Measurements from ENCODE around the gene PGBD2. TPM values are rescaled to one million over a fixed set of nuclear protein-coding genes. Genes with fewer than 3 reads are reported as not detected.
"Not testable (repeated sequence)": the region's sequence is repeated elsewhere in the genome, so short reads cannot be mapped to it uniquely, and the experiment has no call there.

PGBD2 gene
- total and polyA plus RNA-seq, 8 donors, result 2.2 to 7.5 (median 4.2) TPM

- ATAC-seq (peak; percentile 67 to 88 (median 87)), DNase-seq (peak in 2 of 6 donors; percentile 30 to 47), FAIRE-seq (no peak)
- TF ChIP-seq, protein P1, sequence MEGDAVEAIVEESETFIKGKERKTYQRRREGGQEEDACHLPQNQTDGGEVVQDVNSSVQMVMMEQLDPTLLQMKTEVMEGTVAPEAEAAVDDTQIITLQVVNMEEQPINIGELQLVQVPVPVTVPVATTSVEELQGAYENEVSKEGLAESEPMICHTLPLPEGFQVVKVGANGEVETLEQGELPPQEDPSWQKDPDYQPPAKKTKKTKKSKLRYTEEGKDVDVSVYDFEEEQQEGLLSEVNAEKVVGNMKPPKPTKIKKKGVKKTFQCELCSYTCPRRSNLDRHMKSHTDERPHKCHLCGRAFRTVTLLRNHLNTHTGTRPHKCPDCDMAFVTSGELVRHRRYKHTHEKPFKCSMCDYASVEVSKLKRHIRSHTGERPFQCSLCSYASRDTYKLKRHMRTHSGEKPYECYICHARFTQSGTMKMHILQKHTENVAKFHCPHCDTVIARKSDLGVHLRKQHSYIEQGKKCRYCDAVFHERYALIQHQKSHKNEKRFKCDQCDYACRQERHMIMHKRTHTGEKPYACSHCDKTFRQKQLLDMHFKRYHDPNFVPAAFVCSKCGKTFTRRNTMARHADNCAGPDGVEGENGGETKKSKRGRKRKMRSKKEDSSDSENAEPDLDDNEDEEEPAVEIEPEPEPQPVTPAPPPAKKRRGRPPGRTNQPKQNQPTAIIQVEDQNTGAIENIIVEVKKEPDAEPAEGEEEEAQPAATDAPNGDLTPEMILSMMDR (IDR thresholded peaks at IDR 0.05), result peak; percentile 15 to 48 (median 40)
- Histone ChIP-seq H3K9me3 (no peaks in the 10 kb centered on the region), H3K27ac (no peak overlapping the region), H3K4me1 (peaks cover 0 to 8% (median 0%) of the 10 kb centered on the region in 3 donors), H3K27me3 (no peaks in the 10 kb centered on the region), H3K36me3 (no peaks in the 10 kb centered on the region), H3K4me3 (no peak overlapping the region)
- 62 to 64% methylated on average over 10 of the region's 10 CpGs for WGBS, 2 donors
- intact Hi-C loops (cut with DNase I), result no loop called here
Observed at GRCh38 chr1:248924696-248925532, 18.9 kb downstream of the PGBD2 start.

- H3K4me1 ChIP-seq; H3K27ac ChIP-seq; H3K4me3 ChIP-seq; H3K36me3 ChIP-seq; H3K27me3 ChIP-seq; H3K9me3 ChIP-seq; intact Hi-C loops (cut with DNase I); ATAC-seq; DNase-seq; FAIRE-seq: not testable (repeated sequence)
- WGBS, 2 donors, result 67 to 87% methylated on average over 4 of the region's 4 CpGs
Observed at GRCh38 chr1:248925859-248926258, 19.8 kb downstream of the PGBD2 start.

GRCh38 chr1:248926401-248927182, 20.6 kb downstream of the PGBD2 start:
- peaks cover 0 to 8% (median 0%) of the 10 kb centered on the region in 3 donors for H3K4me1 ChIP-seq
- TF ChIP-seq, protein P1 (IDR thresholded peaks at IDR 0.05), result no peak
- ATAC-seq, result no peak
- H3K4me3 ChIP-seq, result no peak overlapping the region
- no peaks in the 10 kb centered on the region for H3K36me3 ChIP-seq
- H3K27ac ChIP-seq, result no peak overlapping the region
- intact Hi-C loops (cut with DNase I), result no loop called here
- DNase-seq, result no peak
- no peak for FAIRE-seq
- no peaks in the 10 kb centered on the region for H3K9me3 ChIP-seq
- WGBS, 2 donors, result 61 to 79% methylated on average over 7 of the region's 7 CpGs
- no peaks in the 10 kb centered on the region for H3K27me3 ChIP-seq

- 64 to 76% methylated on average over 3 of the region's 3 CpGs for WGBS, 2 donors
- intact Hi-C loops (cut with DNase I); H3K36me3 ChIP-seq; FAIRE-seq; H3K9me3 ChIP-seq; H3K27me3 ChIP-seq; DNase-seq; H3K4me3 ChIP-seq; ATAC-seq; H3K4me1 ChIP-seq: not testable (repeated sequence)
- H3K27ac ChIP-seq, result peak overlapping the region in 2 of 4 donors; percentile 15 to 41
Observed at GRCh38 chr1:248927283-248927682, 21.2 kb downstream of the PGBD2 start.

DNA sequence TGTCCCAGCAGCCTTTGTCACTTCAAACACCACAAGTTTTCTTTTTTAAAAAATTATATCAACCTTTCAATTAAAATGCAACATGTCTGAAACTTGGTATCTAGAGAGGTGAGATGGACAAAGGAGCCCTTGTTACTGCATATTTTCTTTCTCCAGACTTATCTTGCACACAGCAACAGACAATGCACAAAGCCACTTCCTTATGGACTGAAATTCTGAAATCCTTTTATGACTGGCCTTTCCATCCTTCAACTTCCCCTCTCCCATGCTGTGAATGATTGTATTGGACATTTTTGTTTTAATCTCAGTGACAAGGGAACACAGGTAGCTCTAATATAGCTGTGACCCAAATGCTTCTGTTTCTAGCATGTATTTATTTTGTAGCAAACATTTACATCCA, 22.1 kb downstream of the PGBD2 start:
- H3K27ac ChIP-seq, result peak overlapping the region in 2 of 4 donors; percentile 15 to 41
- H3K36me3 ChIP-seq; H3K9me3 ChIP-seq; DNase-seq; intact Hi-C loops (cut with DNase I); H3K4me3 ChIP-seq; FAIRE-seq; H3K27me3 ChIP-seq; ATAC-seq; H3K4me1 ChIP-seq: not testable (repeated sequence)

DNA sequence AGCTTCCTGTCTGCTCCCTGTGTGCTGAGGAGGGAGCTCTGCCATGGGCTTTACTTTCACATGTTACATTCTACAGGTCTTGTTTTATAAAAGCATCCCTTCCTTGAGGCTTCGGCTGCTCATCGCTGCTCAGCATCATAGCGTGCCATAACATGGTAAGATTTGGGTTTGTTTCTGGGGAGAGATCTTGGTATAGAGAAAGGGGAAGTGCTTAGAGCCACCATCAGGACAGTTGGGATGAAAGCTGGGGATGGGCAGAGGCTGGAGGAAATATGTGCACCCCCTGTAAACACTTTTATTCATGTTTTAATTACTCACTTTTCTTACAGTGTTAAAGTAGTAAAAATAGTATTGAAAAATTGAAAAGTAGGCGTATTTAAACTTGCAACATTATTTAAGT, 24.0 kb downstream of the PGBD2 start:
- ATAC-seq; intact Hi-C loops (cut with DNase I); H3K4me1 ChIP-seq; H3K4me3 ChIP-seq; H3K36me3 ChIP-seq; DNase-seq; H3K9me3 ChIP-seq; FAIRE-seq; H3K27me3 ChIP-seq; H3K27ac ChIP-seq: not testable (repeated sequence)
- WGBS, 2 donors, result 91 to 92% methylated on average over 4 of the region's 4 CpGs

DNA sequence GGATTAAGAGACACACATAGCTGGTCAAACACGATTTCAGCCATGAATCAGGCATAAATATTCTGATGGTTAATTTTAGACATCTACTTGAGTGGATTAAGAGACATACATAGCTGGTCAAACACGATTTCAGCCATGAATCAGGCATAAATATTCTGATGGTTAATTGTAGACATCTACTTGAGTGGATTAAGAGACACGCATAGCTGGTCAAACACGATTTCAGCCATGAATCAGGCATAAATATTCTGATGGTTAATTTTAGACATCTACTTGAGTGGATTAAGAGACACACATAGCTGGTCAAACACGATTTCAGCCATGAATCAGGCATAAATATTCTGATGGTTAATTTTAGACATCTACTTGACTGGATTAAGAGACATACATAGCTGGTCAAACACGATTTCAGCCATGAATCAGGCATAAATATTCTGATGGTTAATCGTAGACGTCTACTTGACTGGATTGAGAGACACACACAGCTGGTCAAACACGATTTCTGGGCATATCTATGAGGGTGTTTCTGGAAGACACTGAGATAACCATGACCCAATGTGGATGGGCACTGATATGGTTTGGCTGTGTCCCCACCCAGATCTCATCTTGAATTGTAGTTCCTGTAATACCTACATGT, 32.3 kb downstream of the PGBD2 start:
- H3K36me3 ChIP-seq; H3K27me3 ChIP-seq; H3K27ac ChIP-seq; intact Hi-C loops (cut with DNase I); H3K9me3 ChIP-seq; H3K4me1 ChIP-seq; H3K4me3 ChIP-seq; DNase-seq; FAIRE-seq; ATAC-seq: not testable (repeated sequence)
- WGBS, 2 donors, result 48 to 76% methylated on average over 4 to 8 of the region's 9 CpGs

DNA sequence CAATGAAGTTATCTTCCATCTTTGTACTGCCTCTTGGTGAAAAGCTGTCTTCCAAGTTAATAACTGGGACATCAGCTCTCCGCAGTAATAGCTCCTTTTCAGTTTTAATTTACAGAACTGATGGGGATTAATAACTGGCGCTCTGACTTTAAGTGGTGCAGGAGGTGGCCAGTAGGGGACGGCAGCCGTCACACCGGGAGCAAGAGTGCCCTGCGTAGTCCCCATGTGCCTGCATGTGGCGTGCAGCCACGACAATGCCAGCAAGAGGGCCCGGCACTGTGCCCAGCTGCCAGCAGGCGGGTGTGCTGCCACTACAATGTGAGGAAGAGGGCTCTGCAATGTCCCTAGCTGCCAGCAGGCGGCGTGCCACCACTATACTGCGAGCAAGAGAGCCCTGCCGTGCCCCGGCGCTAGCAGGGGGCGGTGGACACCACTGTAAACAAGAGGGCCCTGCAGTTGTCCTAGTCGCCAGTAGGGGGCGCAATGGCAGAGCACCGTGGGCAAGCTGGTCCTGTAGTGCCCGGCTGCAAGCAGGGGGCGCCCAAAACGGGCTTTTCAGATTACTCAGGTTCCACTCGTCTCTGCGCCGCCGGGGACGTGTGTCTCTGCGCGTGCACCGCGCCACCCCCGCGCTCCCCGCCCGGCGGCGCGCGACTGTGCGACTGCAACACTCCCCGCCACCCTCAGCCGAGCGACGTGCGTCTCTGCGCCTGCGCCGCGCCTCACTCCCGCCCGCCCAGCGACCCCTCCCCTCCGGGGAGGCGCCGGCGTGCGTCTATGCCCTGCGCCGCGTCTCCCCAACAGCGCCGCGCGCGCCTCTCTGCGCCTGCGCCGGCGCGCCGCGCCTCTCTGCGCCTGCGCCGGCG, 38.3 kb downstream of the PGBD2 start:
- H3K36me3 ChIP-seq; FAIRE-seq; H3K27ac ChIP-seq; H3K4me1 ChIP-seq; intact Hi-C loops (cut with DNase I); H3K4me3 ChIP-seq; H3K27me3 ChIP-seq; H3K9me3 ChIP-seq: not testable (repeated sequence)
- WGBS, 2 donors, result 67 to 71% methylated on average over 32 to 40 of the region's 77 CpGs
- peak in 2 of 6 donors; percentile 31 to 61 for DNase-seq
- peak in 1 of 4 donors; percentile 60 for ATAC-seq

DNA sequence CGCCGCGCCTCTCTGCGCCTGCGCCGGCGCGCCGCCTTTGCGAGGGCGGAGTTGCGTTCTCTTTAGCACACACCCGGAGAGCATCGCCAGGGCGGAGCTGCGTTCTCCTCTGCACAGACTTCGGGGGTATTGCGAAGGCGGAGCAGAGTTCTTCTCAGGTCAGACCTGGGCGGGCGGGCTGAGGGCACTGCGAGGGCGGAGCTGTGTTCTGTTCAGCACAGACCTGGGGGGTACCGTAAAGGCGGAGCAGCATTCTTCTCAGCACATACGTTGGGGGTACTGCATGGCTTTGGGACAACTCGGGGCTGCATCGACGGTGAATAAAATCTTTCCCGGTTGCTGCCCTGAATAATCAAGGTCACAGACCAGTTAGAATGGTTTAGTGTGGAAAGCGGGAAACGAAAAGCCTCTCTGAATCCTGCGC, 39.0 kb downstream of the PGBD2 start:
- H3K4me3 ChIP-seq; H3K27ac ChIP-seq; FAIRE-seq; intact Hi-C loops (cut with DNase I); H3K27me3 ChIP-seq; H3K4me1 ChIP-seq; H3K36me3 ChIP-seq; H3K9me3 ChIP-seq: not testable (repeated sequence)
- WGBS, 2 donors, result 61 to 83% methylated on average over 12 to 24 of the region's 33 CpGs
- DNase-seq (peak in 2 of 6 donors; percentile 22 to 31), ATAC-seq (peak in 2 of 4 donors; percentile 25 to 30)

All from pancreas (tissue), 10 donors.